WTC11 (cell line): Measurements from ENCODE around the gene NTN5.

Experiments
- JUN ChIP-seq: sonication (generic); formaldehyde crosslinking; IDR thresholded peaks from 2 replicates; pipeline ENCODE4 v1.8.0; 2023; ENCODE audit warnings: mild to moderate bottlenecking, missing genetic modification reagents
- TCF7 ChIP-seq: sonication (generic); formaldehyde crosslinking; IDR thresholded peaks from 2 replicates; pipeline ENCODE4 v1.8.0; 2022; ENCODE audit warnings: mild to moderate bottlenecking, low read depth, missing genetic modification reagents, moderate library complexity
- ZMAT4 ChIP-seq: fragments of 250-450 bp; sonication (Bioruptor Pico); IDR thresholded peaks from 2 replicates; pipeline ENCODE4 v1.9.0; 2021; ENCODE audit warnings: mild to moderate bottlenecking
- ZNF232 ChIP-seq: sonication (generic); formaldehyde crosslinking; IDR thresholded peaks from 2 replicates; pipeline ENCODE4 v1.8.0; 2022; ENCODE audit warnings: mild to moderate bottlenecking, missing genetic modification reagents
- TF ChIP-seq, protein P1 (sequence below): sonication (generic); formaldehyde crosslinking; IDR thresholded peaks from 2 replicates; pipeline ENCODE4 v1.8.1; 2022; ENCODE audit warnings: missing genetic modification reagents, borderline replicate concordance
- TF ChIP-seq, protein P2 (sequence below): fragments of 200-600 bp; IDR thresholded peaks from 2 replicates; pipeline ENCODE4 v1.8.0; 2022; ENCODE audit warnings: antibody characterized with exemption

GRCh38 chr19:48722196-48722708, 49.4 kb upstream of the NTN5 start:
- TF ChIP-seq, protein P1, sequence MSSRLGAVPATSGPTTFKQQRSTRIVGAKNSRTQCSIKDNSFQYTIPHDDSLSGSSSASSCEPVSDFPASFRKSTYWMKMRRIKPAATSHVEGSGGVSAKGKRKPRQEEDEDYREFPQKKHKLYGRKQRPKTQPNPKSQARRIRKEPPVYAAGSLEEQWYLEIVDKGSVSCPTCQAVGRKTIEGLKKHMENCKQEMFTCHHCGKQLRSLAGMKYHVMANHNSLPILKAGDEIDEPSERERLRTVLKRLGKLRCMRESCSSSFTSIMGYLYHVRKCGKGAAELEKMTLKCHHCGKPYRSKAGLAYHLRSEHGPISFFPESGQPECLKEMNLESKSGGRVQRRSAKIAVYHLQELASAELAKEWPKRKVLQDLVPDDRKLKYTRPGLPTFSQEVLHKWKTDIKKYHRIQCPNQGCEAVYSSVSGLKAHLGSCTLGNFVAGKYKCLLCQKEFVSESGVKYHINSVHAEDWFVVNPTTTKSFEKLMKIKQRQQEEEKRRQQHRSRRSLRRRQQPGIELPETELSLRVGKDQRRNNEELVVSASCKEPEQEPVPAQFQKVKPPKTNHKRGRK (CRISPR knock-in tag) = no peak
- no peak for TF ChIP-seq JUN
- TF ChIP-seq TCF7 (CRISPR knock-in tag) = no peak
- TF ChIP-seq, protein P2, sequence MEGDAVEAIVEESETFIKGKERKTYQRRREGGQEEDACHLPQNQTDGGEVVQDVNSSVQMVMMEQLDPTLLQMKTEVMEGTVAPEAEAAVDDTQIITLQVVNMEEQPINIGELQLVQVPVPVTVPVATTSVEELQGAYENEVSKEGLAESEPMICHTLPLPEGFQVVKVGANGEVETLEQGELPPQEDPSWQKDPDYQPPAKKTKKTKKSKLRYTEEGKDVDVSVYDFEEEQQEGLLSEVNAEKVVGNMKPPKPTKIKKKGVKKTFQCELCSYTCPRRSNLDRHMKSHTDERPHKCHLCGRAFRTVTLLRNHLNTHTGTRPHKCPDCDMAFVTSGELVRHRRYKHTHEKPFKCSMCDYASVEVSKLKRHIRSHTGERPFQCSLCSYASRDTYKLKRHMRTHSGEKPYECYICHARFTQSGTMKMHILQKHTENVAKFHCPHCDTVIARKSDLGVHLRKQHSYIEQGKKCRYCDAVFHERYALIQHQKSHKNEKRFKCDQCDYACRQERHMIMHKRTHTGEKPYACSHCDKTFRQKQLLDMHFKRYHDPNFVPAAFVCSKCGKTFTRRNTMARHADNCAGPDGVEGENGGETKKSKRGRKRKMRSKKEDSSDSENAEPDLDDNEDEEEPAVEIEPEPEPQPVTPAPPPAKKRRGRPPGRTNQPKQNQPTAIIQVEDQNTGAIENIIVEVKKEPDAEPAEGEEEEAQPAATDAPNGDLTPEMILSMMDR = no peak
- no peak for TF ChIP-seq ZNF232 (CRISPR knock-in tag)
- no peak for TF ChIP-seq ZMAT4 (CRISPR knock-in tag)
